Small intestine (tissue), 7 donors: ENCODE results near the gene NGF. TPM values are rescaled to one million over a fixed set of nuclear protein-coding genes. Genes with fewer than 3 reads are reported as not detected.

ENCODE experiments used
- DNase-seq, 2 donors: peaks; one replicate each; pipeline versions ENCODE4 v3.0.0 to v3.0.0-alpha.2; 2013
- FAIRE-seq: peaks from 2 replicates; lab custom pipeline; 2012; peaks lifted over from hg19 to GRCh38; lab: Jason Lieb, UNC
- H3K27ac ChIP-seq, 3 donors: one replicate each; pipeline ENCODE4 v1.5.1; 2013; ENCODE audit warnings: low read length in 2 of 3, mild to moderate bottlenecking in 2 of 3, control low read depth in 1 of 3, inconsistent platforms in 1 of 3, low read depth in 1 of 3, moderate library complexity in 1 of 3
- H3K27me3 ChIP-seq, 3 donors: one replicate each; pipeline ENCODE4 v1.6.1; 2013; ENCODE audit warnings: low read length in 3 of 3, inconsistent platforms in 1 of 3; ENCODE audit not compliant: control insufficient read depth in 3 of 3, insufficient read depth in 3 of 3
- H3K36me3 ChIP-seq, 3 donors: one replicate each; pipeline ENCODE4 v1.6.1; 2013; ENCODE audit warnings: low read length in 3 of 3, inconsistent platforms in 1 of 3, low read depth in 1 of 3, mild to moderate bottlenecking in 1 of 3, moderate library complexity in 1 of 3; ENCODE audit not compliant: control insufficient read depth in 3 of 3, insufficient read depth in 2 of 3
- H3K4me1 ChIP-seq, 3 donors: one replicate each; pipeline ENCODE4 v1.6.1; 2013; ENCODE audit warnings: low read length in 2 of 3, inconsistent platforms in 1 of 3, low read depth in 1 of 3, mild to moderate bottlenecking in 1 of 3, moderate library complexity in 1 of 3; ENCODE audit not compliant: control insufficient read depth in 3 of 3, insufficient read depth in 2 of 3
- H3K4me3 ChIP-seq, 3 donors: one replicate each; pipeline ENCODE4 v1.5.1; 2013; ENCODE audit warnings: low read length in 3 of 3, control low read depth in 1 of 3, inconsistent platforms in 1 of 3, low read depth in 1 of 3, mild to moderate bottlenecking in 1 of 3, moderate library complexity in 1 of 3
- H3K9me3 ChIP-seq, 2 donors: one replicate each; pipeline ENCODE4 v1.6.1; 2013; ENCODE audit warnings: low read depth in 1 of 2, low read length in 1 of 2; ENCODE audit not compliant: control insufficient read depth in 2 of 2, insufficient read depth in 1 of 2
- WGBS, 3 donors: extraction: QIAGEN DNeasy Blood & Tissue Kit; methylation state at CpG; one replicate each; pipeline ENCODE4 v1.1.7; 2013; 5-methylcytosine and 5-hydroxymethylcytosine counted together
- polyA plus RNA-seq, 4 donors: library from polyadenylated mRNA; stranded (reverse) in 3 of 4; unstranded in 1 of 4; fragments of 200-250 nt in 3 of 4; fragments of 120-200 nt in 1 of 4; gene quantifications; one replicate each; pipeline versions ENCODE4 v1.2.1 to v1.2.3, GENCODE V29; 2013
- donor health status: healthy with polysubstance abuse.
- donor health status: control.
- donor health status: control.
- donor health status: Bipolar disorder and iron deficiency.
- donor health status: healthy.

Gene NGF
- polyA plus RNA-seq, 4 donors = 0.27 to 3.0 TPM; not detected in 2

DNA sequence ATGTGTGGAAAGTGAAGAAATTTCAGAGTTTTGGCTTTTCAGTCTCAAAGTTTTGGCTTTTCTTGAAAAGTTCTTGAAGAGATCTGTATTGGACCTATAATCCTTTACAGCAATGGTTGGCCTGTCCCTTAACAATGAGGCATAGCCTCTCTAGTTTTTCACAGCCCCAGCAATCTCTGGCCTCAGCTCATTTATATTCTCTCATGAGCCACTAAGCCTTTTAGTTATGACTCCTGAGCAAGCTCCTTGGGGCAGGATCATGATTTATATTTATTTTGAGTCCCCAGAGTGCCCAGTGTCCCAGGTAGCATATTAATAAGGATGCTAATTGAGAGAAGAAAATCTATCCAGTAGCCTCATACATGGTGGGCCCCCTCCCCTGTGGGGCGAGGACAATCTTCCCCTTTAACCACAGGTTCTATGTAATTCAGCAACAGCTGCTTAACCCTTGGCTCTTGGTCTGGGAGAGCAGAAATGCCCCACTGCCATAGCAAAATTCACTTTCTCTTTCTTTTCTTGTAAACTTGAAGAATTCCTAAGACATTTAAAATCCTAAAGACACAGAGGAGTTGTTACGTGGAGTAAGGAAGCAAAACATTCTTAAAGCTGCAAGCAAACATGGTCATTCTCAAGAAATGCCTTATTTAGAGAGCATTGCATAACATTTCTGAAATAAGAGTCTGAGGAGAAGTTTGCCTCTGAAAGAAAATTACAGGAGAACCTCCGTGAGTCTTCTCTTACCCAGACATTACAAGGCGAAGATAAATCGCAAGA is 6.3 kb downstream of the NGF start:
- Histone ChIP-seq H3K4me3 (no peak overlapping the region), H3K27ac (peak overlapping the region in 1 of 3 donors; percentile 30), H3K9me3 (no peaks in the 10 kb centered on the region), H3K36me3 (no peaks in the 10 kb centered on the region), H3K27me3 (peaks cover 0 to 13% (median 0%) of the 10 kb centered on the region in 3 donors), H3K4me1 (no peaks in the 10 kb centered on the region)
- no peak for DNase-seq
- no peak for FAIRE-seq
- 72 to 84% (median 74%) methylated on average over 5 of the region's 5 CpGs for WGBS, 3 donors

DNA sequence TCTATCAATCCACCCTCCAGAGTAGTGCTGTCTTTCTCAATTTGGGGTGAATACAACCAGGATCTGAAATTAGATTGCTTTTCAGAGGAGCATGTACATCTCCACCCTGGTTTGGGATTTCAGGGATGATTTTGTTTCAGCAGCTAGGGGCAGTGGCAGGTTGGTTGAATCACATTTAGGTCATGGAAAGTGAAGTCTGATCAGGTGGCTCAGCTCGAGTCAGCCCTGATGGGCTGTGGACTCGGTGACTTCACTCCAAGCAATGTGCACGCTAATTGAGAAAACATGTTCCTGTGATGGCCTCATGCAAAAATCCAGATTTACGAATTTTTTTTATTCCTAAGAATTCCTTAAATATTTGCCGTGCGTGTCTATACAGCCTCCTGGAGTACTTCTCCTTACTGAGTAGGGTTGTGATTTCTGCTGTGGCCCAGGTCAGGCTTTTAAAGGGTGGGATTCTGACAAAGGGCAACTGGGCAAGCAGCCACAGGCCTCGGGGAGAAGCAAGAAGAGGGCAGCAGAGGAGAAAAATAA is 7.5 kb downstream of the NGF start:
- no peak for FAIRE-seq
- DNase-seq = no peak
- H3K4me1 ChIP-seq = no peaks in the 10 kb centered on the region
- H3K36me3 ChIP-seq = no peaks in the 10 kb centered on the region
- H3K4me3 ChIP-seq = no peak overlapping the region
- H3K27me3 ChIP-seq = peaks cover 0 to 2% (median 0%) of the 10 kb centered on the region in 3 donors
- no peak overlapping the region for H3K27ac ChIP-seq
- WGBS, 3 donors = 71 to 90% (median 80%) methylated on average over 7 of the region's 7 CpGs
- no peaks in the 10 kb centered on the region for H3K9me3 ChIP-seq

DNA sequence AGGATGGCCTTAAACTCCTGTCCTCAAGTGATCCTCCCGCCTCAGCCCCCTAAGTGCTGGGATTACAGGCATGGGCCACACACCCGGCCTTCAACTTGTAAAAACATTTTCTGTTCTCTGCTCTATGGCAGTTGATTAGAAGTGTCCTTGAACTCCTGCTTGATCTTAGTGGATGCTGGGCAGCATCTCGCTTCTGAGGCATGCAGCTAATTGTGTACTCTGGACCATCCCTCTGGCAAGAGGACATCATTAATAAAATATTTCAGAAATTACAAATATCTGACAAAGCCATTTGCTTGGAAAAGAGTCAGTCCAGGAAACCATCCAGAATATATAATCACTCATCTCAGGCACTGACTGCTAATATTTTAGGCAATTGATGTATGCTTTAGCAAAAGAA is 8.1 kb downstream of the NGF start:
- Histone ChIP-seq H3K27me3 (no peaks in the 10 kb centered on the region), H3K9me3 (no peaks in the 10 kb centered on the region), H3K4me3 (no peak overlapping the region), H3K4me1 (no peaks in the 10 kb centered on the region), H3K27ac (no peak overlapping the region), H3K36me3 (no peaks in the 10 kb centered on the region)
- no peak for FAIRE-seq
- DNase-seq = no peak
- WGBS, 3 donors = 55 to 68% (median 60%) methylated on average over 3 of the region's 3 CpGs

DNA sequence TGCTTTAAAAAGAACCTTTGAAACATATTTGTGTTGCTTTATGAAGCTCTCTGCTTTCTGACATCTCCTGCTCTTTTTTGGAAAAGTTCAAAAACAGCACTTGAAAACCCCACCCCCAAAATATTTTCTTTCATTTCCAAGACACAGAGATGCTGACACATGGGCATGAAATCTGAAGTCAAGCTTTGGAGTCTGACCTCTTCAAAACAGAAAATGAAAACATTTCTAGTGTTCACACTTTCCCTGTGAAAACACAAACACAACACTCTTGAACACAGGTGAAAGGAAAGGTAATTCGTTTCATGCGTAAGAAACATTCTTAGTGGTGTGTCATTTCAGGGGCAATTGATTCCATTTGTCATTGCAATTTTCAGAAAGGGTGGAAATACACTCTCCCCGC is 10.8 kb downstream of the NGF start:
- FAIRE-seq = no peak

DNA sequence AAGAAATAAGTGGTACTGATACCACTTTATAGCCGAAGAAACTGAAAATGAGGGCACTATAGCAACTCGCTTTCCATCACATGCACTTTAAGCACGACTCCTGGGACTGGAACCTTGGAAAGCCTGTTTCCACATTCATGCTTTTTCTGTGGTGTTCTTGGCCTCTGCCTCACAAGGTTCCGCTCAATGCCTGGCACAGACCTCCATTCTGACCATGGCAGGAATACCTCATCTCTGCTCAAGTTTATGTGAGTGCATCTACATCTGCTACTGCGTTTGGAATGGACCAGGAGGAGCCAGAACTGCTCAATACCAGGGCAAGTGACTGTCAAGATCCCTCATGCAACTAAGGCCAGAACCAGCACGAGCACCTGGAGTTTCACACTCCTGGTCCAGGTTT is 11.6 kb downstream of the NGF start:
- H3K4me3 ChIP-seq = no peak overlapping the region
- H3K4me1 ChIP-seq = no peaks in the 10 kb centered on the region
- DNase-seq = no peak
- FAIRE-seq = no peak
- H3K9me3 ChIP-seq = no peaks in the 10 kb centered on the region
- no peaks in the 10 kb centered on the region for H3K36me3 ChIP-seq
- 79 to 85% (median 81%) methylated on average over 6 of the region's 6 CpGs for WGBS, 3 donors
- no peaks in the 10 kb centered on the region for H3K27me3 ChIP-seq
- H3K27ac ChIP-seq = no peak overlapping the region

More for the DNA sequence above, 10.8 kb downstream of the NGF start:
- DNase-seq = no peak
- no peak overlapping the region for H3K4me3 ChIP-seq
- no peak overlapping the region for H3K27ac ChIP-seq
- 74 to 84% (median 75%) methylated on average over 3 of the region's 3 CpGs for whole genome bisulfite sequencing, 3 donors
- no peaks in the 10 kb centered on the region for H3K36me3 ChIP-seq
- no peaks in the 10 kb centered on the region for H3K9me3 ChIP-seq
- no peaks in the 10 kb centered on the region for H3K4me1 ChIP-seq
- no peaks in the 10 kb centered on the region for H3K27me3 ChIP-seq

DNA sequence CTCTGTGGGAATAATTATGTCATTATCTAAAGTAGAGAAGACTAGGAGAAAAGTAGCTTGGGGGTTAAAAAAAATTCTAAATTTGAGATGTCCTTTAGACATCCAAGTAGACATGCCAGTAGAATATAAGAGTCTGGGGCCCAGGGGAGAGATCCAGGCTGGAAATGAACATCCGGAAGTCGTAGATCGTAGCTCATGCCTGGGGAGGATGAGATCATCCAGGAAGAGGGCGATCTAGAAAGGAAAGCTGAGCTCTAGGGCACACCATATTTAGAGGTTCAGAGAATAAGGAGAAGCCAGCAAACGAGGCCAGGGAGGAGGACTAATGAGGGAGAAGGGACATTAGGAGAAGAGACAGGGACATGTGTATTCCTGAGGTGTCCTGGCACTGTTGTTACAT is 12.2 kb downstream of the NGF start:
- DNase-seq (no peak), FAIRE-seq (no peak)
- Histone ChIP-seq H3K9me3 (no peaks in the 10 kb centered on the region), H3K4me1 (no peaks in the 10 kb centered on the region), H3K4me3 (no peak overlapping the region), H3K27me3 (no peaks in the 10 kb centered on the region), H3K27ac (no peak overlapping the region), H3K36me3 (no peaks in the 10 kb centered on the region)
- WGBS, 3 donors = 61 to 79% (median 74%) methylated on average over 5 of the region's 5 CpGs

DNA sequence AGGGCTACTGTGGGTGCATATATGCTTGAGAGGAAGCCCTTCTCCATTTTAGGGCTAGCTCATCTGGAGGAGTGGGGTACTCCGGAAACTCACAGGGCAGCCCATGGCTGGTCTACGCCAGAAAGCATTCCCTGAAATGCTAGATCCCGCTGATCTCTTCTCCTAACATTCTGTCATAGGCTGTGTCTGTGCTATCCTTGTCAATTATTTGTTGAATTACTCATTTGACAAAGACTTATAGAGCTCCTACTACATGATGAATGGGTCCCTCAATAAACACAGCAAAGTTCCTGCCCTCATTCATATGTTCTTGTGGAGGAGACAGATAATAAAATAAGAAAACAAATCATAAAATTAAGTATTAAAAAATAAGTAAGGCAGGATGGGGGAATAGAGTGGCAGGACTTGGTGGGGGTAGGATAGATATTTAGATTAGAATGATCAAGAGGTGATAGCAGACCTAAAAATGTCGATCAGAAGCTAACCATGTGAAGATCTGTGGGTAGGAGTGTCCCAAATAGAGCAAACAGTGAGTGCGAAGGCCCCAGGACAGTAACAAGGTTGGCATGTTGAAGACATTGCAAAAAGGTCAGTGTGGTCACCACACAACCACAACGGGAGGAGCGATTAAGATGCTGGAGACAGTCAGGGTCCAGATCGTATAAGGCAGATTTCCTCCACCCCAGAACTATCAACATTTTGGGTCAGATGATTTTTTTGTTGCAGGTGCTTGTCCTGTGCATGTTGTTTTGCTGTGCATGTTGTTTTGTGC is 13.2 kb downstream of the NGF start:
- H3K36me3 ChIP-seq = no peaks in the 10 kb centered on the region
- no peaks in the 10 kb centered on the region for H3K4me1 ChIP-seq
- WGBS, 3 donors = 80 to 90% (median 81%) methylated on average over 8 of the region's 8 CpGs
- no peaks in the 10 kb centered on the region for H3K9me3 ChIP-seq
- no peak overlapping the region for H3K4me3 ChIP-seq
- no peak overlapping the region for H3K27ac ChIP-seq
- no peaks in the 10 kb centered on the region for H3K27me3 ChIP-seq
- DNase-seq (no peak), FAIRE-seq (no peak)

DNA sequence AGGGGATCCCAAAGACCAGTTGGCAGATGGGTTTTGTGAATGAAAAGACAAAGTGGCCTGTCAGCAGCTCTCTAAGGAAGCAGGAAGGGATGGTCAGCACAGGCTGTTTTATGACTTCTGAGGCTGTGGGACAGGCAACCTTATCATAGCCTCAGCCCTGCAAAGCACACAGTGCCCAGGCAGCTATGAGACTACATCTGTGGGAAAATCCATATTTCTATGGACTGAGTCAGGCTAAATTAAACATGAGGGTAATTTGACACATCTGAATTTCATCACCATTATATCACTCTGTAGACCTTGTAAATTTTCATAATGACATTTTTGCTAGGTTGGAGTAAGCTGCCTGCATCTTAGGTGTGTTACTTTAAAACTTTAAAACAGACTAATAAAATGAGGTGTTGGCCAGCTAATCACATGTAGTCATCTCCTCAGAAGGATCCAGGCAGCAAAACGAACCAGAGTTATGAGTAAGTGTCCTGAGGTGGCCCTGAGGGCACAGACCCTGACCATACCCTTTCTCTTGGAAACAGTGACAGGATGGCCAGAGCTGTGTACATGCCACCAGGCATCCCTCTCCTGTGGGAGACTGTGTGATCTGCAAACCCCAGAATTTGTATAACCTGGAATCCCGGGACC is 14.6 kb downstream of the NGF start:
- no peaks in the 10 kb centered on the region for H3K9me3 ChIP-seq
- no peaks in the 10 kb centered on the region for H3K4me1 ChIP-seq
- H3K27me3 ChIP-seq = no peaks in the 10 kb centered on the region
- no peak overlapping the region for H3K27ac ChIP-seq
- no peak for FAIRE-seq
- no peak for DNase-seq
- 39 to 63% (median 44%) methylated on average over 2 of the region's 2 CpGs for WGBS, 3 donors
- H3K36me3 ChIP-seq = no peaks in the 10 kb centered on the region
- no peak overlapping the region for H3K4me3 ChIP-seq
